Dermis microvascular lymphatic vessel endothelial cell (primary cell): ENCODE results near the gene ITPR2. TPM values are rescaled to one million over a fixed set of nuclear protein-coding genes. Genes with fewer than 3 reads are reported as not detected.

Source experiments
- DNase-seq, 2 donors: peaks; one replicate each; pipeline versions ENCODE4 v3.0.0 to v3.0.0-alpha.2; 2010; ENCODE audit warnings: low read depth in 2 of 2
- total RNA-seq: library from RNA; depleted of rRNA; stranded (reverse); fragments of >200 nt; gene quantifications from 2 replicates; pipeline ENCODE4 v1.2.1, GENCODE V29; 2014

The ITPR2 gene
- total RNA-seq, 1 donor from 2014 or later = 28.0 TPM

DNA sequence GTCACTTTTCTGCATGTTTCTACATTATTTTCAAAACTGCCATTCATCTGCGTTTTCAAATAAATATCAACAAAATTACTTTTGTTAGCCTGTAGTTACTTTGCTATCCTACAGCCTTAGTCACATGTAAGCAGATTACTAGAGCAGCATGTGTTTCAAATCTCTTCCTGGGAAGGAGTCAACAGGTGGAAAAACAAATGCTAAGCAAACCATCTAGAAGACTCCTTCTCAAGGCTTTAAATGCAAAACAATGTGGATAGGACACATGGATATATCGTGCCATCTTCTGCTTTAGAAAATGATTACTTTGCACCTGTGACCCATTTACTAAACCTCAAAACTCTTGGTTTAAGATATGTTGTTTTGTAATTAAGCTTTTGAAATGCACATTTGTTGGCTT lies 528.7 kb downstream of the ITPR2 start:
- DNase-seq = no peak

DNA sequence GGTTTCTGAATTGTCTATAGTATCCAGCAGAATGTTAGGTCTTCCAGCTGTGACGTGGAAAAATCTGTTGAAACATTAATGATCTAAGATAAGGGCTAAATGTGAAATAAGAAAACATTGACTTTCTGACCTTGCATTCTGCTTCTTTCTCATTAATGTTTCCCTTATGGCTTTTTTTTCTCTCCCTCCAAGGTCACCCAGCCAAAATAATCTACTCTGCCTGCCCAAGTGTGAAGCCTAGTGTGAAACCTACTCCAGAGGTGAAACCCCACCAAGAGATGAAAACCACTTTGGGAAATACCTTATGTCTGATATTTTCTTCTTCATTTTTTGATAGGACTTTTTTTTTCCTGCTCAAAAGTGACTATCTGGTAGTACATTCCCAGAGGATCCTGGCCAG lies 529.6 kb downstream of the ITPR2 start:
- DNase-seq = no peak

DNA sequence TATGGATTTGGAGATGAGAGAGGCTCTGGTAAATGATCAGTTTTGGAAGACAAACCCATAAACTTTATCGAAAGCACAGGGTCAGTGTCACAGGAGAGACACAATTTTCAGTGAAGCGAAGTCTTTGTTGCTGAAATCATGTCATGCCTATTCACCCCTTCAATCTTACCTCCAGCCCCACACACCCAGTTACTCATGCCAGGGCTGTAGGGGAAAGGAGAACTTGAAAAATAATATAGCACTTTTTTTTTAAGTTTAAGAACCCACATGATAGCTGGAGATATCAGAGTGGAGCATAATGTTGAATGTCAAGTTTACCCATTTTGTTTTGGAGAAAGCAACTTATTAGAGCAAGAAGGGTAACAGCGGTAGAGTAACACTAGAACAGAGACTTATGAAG lies 530.2 kb downstream of the ITPR2 start:
- DNase-seq = no peak

DNA sequence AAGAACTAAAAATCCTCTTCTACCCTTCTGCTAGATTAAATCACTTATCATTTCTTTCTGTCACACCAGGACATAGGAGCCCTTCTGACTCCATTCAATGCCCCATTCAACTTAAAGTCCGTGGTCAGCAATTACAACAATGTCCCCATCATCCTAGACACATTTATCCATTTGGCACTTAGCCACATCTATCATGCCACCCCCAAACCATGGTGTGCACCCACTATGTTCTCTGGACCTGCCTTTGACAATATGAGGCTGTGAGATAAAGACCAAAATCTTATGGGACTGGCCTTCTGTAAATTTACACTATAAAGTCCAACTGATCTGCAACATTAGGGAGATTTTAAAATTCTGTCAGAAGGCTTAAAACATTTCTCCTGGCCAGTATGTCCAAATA lies 533.2 kb downstream of the ITPR2 start:
- no peak for DNase-seq

DNA sequence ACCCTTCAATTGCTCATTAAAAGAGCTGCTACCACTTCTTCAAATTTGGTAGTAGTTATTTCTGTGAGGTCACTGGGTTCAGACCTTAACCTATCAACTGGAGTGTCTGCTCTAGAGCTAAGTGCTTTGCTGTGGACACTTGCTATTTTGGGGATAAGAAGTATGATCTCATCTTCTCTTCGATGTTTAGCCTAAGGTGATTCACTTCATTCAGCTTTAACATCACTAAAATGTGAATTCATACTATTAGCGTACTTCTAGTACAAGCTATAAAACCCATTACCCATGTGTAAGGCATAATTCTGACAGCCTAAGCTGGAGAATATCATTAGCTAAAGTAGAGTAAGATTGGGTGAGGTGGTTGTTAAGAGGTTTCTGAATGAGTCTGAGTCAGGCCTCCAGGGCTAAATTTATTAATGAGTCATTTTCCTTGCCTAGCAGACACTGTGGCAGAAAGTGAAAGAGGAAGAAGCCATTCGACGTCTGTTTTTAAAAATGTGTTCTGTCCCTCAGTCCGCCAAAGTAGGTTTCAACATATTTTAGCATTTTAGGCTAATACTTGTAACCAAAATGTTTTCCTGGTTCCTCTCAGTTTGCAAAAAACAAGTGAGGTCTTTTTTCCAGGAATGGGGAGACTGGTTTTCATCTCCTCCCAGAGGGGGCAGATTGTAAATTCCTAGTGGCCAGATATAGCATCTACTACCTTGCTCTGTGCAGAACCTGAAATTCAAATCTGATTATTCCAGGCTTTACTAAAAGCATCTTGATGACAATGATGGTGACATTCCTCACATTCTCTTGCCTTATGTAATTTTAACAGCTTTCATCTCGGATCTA lies 534.0 kb downstream of the ITPR2 start:
- DNase-seq = peak in 1 of 2 donors; percentile 76

DNA sequence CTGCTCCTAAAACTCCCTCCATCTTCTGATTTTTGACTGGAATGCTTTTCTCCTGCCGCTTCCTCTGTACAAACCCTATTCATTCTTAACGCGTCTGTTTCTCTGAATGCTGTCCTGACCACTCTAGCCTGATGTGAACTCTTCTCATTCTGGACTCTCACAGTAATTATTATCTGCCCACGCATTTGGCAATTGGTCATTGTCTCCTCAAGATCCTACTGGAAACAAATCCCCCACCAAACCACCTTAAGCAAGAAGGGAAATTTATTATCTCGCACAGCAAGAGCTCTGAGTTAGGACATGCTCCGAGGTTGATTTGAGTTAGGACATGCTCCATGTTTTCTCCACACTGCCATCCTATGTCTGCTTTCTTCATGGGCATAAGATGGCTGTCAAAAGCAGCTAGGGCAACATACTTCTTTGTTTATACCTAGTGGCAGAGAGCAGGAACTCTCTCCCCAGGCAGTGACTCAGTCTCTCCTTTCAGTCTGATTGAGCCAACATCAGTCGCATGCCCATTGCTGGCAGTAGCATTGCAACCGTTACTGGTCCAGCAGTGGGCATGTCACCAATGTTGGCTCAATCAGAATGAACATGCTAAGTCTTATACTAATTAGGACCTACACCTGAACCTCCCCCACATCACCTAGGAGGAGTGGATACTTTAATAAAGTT lies 535.5 kb downstream of the ITPR2 start:
- no peak for DNase-seq

DNA sequence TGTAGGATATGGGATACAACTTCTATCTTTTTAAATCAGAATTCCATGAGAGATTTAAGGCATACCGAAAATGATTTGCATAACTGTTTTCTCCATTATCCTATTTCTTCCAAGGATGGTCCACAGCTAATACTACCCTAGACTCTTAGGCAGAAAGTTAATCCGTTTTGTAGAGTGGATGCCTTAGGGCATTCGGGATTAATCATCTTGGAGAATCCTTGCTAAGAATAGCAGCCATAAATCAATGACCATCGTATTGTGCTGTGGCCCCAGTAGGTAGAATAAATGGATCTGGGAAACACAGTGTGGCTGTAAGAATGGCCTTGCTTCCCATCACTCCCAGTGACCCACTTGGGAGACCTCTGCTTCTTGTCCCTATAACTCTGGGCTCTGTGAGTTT lies 538.0 kb downstream of the ITPR2 start:
- DNase-seq = no peak

DNA sequence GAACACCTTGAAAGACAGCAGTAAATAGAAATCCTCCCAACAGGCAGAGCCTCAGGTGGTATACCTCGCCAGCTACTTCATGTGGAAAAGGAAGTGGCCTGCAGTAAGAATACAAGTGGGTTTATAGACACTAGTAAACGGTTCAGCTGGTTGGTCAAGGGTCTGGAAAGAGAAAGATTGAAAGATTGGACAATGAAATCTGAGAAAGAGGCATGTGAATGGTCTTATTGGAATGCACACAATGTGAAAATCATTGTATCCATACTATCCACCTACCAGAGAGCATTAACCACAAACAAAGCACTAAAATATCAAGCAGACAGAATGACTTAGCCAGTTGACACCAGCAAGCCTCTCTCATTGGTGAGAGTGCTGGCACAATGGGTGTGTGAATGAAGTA lies 539.4 kb downstream of the ITPR2 start:
- DNase-seq = no peak

DNA sequence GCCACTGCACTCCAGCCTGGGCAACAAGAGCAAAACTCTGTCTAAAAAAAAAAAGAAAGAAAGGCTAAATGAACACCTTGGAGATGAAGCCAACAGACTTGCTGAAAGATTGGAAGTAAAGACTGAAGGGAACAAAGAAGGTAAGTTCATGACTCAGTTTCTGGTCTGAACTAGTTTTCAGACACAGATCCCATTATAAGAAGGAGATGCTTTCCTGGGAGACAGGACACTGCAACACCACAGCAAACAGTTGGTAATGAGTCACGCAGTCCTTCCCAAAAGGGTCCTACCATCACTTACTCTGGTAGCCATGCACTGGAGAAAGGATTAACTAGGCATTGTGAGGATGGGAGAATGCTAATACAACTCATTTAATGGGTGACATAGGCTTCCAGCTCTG lies 540.4 kb downstream of the ITPR2 start:
- DNase-seq = no peak

DNA sequence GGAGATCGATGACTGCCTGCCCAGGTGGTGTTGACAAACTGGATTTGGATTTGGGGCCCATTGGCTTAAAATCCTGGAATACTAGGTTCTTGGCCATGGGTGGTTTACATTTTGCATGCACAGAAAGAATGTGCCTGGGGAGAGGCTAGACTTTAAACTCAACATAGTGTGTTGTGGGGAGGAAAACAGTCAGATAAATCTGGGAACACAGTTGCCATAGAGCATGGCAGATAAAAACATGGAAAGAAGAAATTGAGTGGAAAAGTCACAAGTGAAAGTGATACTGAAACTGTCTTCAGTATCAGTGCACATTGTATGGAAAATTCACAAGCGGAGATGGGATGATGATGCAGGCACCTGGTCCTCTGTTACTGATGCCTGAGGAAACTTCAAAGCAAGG lies 542.4 kb downstream of the ITPR2 start:
- no peak for DNase-seq

DNA sequence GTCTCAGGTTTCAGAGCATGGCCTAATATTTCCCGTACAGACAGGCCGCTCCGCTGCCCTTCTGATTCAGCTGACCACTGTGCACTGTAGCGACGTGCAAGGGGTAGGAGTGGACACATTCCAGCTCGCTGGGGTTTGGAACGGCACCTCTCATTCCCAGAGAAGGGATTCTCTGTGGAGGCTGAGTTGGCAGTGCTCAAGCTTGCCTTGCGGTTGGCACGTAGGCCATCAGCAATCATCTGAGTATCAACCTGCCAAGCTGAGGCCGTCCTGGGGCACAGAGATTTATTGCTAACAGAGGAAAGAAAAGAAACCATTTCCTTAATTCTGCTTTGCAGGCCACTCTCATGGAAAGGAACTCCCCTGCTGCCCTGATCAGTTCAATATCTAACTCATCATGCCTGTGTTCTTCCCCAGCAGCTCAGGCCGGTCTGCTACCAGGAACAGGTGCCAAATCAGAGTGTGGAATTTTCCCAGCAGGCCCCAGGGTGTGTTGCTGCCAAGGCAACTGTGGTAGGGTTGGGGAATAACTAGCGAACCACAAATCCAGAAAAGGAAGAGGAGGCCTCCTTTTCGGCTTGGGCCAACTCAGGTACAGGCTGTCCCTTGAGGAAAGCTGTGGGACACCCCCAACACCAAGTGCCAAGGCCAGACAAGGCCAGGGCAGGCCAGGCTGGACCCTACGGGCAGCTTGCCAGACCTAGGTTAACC lies 545.2 kb downstream of the ITPR2 start:
- DNase-seq = no peak

Other genes with a start within 250 kb of the ITPR2 start
- gene INTS13, start 104.8 kb upstream of the ITPR2 start, total RNA-seq = 18.2 and 22.7 TPM in 2 replicates
- gene FGFR1OP2, start 105.3 kb upstream of the ITPR2 start, total RNA-seq = 60.1 and 68.7 TPM in 2 replicates
- gene TM7SF3, start 181.2 kb upstream of the ITPR2 start, total RNA-seq = 101 and 128 TPM in 2 replicates
- gene MED21, start 189.4 kb upstream of the ITPR2 start, total RNA-seq = 42.5 and 45.3 TPM in 2 replicates
- gene C12orf71, start 249.4 kb upstream of the ITPR2 start, total RNA-seq = not detected in 2 replicates